ENCODE results near the gene PRSS16. TPM values are rescaled to one million over a fixed set of nuclear protein-coding genes. Genes with fewer than 3 reads are reported as not detected.

Gene PRSS16
- total RNA-seq, 1 donor from 2014 or later = 1.8 TPM

DNA sequence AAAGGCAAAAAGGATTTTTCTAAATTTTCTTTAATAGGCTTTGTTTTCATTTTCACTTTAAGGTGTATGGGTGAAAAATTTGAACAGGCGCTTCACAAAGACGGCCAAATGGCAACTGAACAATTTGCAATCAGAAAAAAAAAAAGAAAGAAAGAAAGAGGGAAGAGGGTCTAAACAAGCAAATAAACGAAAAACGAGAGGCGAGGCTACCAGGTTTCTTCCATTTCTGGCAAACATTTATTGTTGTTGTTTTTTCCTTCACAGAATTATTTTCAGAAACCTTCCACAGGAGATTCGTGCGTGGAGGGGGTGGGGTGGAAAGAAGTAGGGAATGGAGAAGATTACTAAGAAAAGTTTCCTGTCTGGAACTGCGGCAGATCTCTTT lies 40.2 kb downstream of the PRSS16 start:
- no peaks in the 10 kb centered on the region for H3K36me3 Mint-ChIP-seq (ENCODE audit: low read depth)
- H3K4me1 Mint-ChIP-seq (ENCODE audit: low read depth) = peaks cover 24% of the 10 kb centered on the region
- H3K27ac Mint-ChIP-seq (ENCODE audit: unreplicated experiment) = no peak overlapping the region
- H3K4me3 Mint-ChIP-seq (ENCODE audit: unreplicated experiment) = peak overlapping the region; percentile 71
- H3K9me3 Mint-ChIP-seq (ENCODE audit: low read depth) = peaks cover 7% of the 10 kb centered on the region
- TF ChIP-seq, protein P1, sequence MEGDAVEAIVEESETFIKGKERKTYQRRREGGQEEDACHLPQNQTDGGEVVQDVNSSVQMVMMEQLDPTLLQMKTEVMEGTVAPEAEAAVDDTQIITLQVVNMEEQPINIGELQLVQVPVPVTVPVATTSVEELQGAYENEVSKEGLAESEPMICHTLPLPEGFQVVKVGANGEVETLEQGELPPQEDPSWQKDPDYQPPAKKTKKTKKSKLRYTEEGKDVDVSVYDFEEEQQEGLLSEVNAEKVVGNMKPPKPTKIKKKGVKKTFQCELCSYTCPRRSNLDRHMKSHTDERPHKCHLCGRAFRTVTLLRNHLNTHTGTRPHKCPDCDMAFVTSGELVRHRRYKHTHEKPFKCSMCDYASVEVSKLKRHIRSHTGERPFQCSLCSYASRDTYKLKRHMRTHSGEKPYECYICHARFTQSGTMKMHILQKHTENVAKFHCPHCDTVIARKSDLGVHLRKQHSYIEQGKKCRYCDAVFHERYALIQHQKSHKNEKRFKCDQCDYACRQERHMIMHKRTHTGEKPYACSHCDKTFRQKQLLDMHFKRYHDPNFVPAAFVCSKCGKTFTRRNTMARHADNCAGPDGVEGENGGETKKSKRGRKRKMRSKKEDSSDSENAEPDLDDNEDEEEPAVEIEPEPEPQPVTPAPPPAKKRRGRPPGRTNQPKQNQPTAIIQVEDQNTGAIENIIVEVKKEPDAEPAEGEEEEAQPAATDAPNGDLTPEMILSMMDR (IDR thresholded peaks at IDR 0.05) = no peak
- peaks cover 55% of the 10 kb centered on the region for H3K27me3 Mint-ChIP-seq (ENCODE audit: low read depth)
- no peak for DNase-seq (ENCODE audit: low spot score)

DNA sequence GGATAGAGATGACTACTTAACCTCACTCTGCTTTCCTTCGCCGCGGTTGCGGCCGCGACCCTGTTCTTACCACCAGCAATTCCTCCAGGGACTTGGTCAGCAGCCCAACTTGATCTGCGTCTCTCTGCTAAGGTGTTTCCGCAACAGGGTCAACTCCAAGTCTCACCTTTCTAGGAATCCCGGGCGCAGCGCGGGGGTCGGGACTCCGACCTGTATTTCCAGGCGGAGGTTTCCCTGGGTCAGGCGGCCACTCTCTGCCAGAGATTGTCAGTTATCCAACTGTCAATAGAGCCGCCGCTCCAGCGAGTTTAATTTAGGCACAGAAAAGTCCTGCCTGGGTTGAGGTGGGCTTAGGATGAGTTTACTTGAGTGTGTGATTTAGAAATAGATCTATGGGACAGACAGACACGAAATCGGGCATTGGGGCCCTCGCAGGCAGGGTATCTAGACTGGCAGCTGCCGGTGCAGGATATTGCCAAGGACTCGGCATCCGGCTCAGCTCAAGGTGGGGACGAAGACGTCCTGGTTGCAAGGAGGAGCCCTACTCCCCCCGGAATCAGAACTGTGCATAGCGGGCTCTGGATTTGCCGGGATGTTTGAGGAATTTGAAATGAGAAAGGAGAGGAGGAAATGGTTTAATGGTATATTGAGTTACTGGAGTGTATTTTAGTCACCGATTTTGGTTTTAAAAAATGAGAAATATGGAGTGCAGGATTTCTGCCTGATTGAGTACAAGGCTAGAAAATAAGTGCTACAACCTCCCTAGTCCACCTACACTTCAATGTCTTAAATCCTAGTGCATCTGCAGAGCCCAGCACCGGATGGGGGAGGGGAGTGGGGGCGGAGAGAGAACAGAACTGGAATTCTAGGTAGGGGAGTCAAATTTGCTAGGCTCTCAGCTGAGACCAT lies 40.9 kb downstream of the PRSS16 start:
- Mint-ChIP-seq H3K9me3 (ENCODE audit: low read depth) (peaks cover 7% of the 10 kb centered on the region), H3K27me3 (ENCODE audit: low read depth) (peaks cover 55% of the 10 kb centered on the region), H3K36me3 (ENCODE audit: low read depth) (no peaks in the 10 kb centered on the region), H3K4me1 (ENCODE audit: low read depth) (peaks cover 24% of the 10 kb centered on the region), H3K27ac (ENCODE audit: unreplicated experiment) (no peak overlapping the region), H3K4me3 (ENCODE audit: unreplicated experiment) (peak overlapping the region; percentile 71)
- DNase-seq (ENCODE audit: low spot score) = no peak
- TF ChIP-seq, protein P1 (IDR thresholded peaks at IDR 0.05) = no peak

DNA sequence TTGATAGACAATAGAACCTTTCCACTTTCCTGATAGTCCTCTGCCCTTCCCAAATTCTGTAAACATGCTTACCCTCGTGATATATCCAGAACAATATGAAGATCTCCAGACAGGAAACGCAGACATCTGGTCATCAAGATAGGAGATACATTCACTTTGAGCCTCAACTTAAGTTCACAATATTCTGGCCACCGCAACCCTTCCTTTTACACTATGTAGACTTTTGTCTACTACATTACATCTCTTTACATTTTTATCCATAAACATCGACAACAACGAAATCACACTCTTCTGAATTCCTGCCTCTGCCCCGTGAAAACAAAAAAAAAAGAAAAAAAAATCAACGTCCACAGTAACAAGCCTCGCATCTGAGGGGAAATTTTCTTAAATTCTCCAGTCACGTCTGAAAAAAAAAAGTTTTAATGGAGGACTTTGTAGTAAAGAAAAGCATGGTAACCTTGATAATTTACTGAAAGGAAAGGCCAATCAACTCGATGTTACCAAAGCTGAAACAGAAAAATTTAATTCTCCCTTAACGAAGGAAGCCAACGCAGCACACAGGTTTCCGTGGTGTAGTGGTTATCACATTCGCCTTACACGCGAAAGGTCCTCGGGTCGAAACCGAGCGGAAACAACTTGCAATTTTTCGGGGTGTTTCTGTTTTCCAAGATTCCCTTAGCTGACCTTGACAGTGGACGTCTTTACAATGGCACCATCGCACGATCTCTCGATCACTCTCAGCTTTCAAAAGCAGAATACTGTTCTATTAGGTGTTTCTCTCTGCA lies 42.8 kb downstream of the PRSS16 start:
- H3K4me3 Mint-ChIP-seq (ENCODE audit: unreplicated experiment) = peak overlapping the region; percentile 13
- H3K27me3 Mint-ChIP-seq (ENCODE audit: low read depth) = peaks cover 49% of the 10 kb centered on the region
- DNase-seq (ENCODE audit: low spot score) = no peak

DNA sequence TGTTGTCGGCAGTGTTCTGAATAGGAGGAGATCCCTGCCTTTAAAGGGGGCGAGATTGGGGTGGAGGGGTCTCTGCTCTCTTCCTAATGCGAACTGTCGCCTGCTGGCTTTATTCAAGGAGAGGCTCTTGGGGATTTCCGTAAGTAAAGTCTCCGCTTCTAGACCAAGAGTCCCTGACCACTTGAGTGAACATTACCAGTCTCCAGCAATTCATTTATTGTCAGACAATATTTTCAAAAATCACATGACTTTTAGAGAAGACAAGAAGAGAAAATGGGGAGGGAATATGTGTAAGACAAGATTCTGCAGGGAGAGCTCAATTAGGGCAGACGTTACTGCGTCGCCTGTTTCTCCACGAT lies 43.3 kb downstream of the PRSS16 start:
- Mint-ChIP-seq H3K27ac (ENCODE audit: unreplicated experiment) (no peak overlapping the region), H3K4me1 (ENCODE audit: low read depth) (peaks cover 47% of the 10 kb centered on the region), H3K27me3 (ENCODE audit: low read depth) (peaks cover 46% of the 10 kb centered on the region), H3K4me3 (ENCODE audit: unreplicated experiment) (peak overlapping the region; percentile 13), H3K9me3 (ENCODE audit: low read depth) (peaks cover 7% of the 10 kb centered on the region), H3K36me3 (ENCODE audit: low read depth) (no peaks in the 10 kb centered on the region)
- DNase-seq (ENCODE audit: low spot score) = no peak
- TF ChIP-seq, protein P1 (IDR thresholded peaks at IDR 0.05) = no peak

More for the DNA sequence above, 42.8 kb downstream of the PRSS16 start:
- H3K36me3 Mint-ChIP-seq (ENCODE audit: low read depth) = no peaks in the 10 kb centered on the region
- H3K4me1 Mint-ChIP-seq (ENCODE audit: low read depth) = peaks cover 42% of the 10 kb centered on the region
- no peak overlapping the region for H3K27ac Mint-ChIP-seq (ENCODE audit: unreplicated experiment)
- TF ChIP-seq, protein P1 (IDR thresholded peaks at IDR 0.05) = no peak
- peaks cover 7% of the 10 kb centered on the region for H3K9me3 Mint-ChIP-seq (ENCODE audit: low read depth)

DNA sequence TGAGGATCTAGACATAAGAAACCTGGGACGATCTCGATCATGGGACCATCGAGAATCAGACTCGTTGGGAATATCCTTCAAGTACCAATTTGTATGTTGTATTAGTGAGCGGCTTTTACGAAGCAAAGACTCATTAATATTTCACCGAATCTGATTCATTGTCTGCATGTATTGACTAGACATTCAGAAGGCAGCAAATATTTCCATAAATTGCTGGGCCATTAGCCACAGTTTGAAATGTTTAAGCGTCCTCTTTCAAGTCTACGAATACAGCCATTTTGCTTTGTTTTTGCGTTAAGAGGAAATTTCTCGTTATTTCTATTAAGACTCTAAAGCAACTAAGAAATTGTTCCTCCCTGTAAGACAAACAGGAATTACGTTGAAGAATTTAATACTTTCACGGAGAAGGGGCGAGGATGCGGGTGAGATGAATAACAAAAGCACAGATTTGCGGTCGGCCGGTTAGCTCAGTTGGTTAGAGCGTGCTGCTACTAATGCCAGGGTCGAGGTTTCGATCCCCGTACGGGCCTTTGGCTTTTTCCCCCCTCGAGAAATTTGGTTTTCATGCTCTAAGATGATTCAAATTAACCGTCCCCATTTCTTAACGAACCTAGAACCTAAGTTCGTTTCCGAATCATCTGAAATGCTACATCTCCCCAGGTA lies 46.1 kb downstream of the PRSS16 start:
- DNase-seq (ENCODE audit: low spot score) = no peak
- H3K27me3 Mint-ChIP-seq (ENCODE audit: low read depth) = peaks cover 36% of the 10 kb centered on the region

More for the DNA sequence above, 46.1 kb downstream of the PRSS16 start:
- Mint-ChIP-seq H3K36me3 (ENCODE audit: low read depth) (no peaks in the 10 kb centered on the region), H3K27ac (ENCODE audit: unreplicated experiment) (no peak overlapping the region), H3K9me3 (ENCODE audit: low read depth) (peaks cover 4% of the 10 kb centered on the region), H3K4me3 (ENCODE audit: unreplicated experiment) (peak overlapping the region; percentile 47), H3K4me1 (ENCODE audit: low read depth) (peaks cover 61% of the 10 kb centered on the region)
- TF ChIP-seq, protein P1 (IDR thresholded peaks at IDR 0.05) = no peak
